GM19328 (cell line): ENCODE measurements around the gene PIRT.

Experiments used
- ATAC-seq: cut with Tn5 transposase; IDR thresholded peaks from one replicate; pipeline ENCODE4 v1.9.1; 2021; ENCODE audit warnings: mild to moderate bottlenecking, moderate library complexity; ENCODE audit not compliant: unreplicated experiment

The PIRT gene

DNA sequence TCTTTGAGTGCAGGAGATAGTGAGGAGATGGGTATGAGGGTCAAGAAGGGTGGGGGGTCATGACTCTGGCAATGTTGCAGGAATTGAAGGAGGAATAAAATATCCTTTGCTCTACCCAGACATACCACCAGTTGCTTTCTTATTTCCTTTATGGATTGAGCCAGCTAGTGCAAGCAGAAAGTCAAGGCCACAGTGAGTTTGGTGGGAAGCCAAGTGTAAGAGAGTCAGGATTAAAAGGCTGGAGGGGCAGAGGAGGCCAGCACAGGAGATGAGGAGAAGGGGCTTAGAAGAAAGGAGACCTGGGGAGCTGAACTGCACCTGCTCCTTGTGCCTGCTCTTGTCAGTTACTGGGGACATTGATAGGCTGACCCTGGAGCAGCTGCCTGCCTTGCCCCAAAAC lies 16.1 kb downstream of the PIRT start:
- ATAC-seq = no peak

- ATAC-seq = no peak
Observed at GRCh38 chr17:10821054-10821453, 16.8 kb downstream of the PIRT start.

- no peak for ATAC-seq
Observed at GRCh38 chr17:10815319-10815718, 22.6 kb downstream of the PIRT start.

DNA sequence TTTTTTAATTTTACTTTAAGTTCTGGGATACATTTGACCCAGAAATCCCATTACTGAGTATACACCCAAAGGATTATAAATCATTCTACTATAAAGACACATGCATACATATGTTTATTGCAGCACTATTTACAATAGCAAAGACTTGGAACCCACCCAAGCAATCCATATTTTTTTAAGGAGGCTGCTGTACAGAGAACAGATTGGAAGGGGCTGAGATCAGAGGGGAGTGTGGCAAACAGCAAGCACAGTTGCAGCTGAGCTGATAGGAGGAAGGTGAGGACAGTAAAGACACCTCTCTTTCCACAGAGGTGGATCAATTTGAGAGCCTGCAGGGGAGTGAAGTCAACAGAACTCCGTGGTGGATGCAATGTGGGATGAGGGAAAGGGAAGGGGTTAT lies 23.8 kb downstream of the PIRT start:
- ATAC-seq = no peak

DNA sequence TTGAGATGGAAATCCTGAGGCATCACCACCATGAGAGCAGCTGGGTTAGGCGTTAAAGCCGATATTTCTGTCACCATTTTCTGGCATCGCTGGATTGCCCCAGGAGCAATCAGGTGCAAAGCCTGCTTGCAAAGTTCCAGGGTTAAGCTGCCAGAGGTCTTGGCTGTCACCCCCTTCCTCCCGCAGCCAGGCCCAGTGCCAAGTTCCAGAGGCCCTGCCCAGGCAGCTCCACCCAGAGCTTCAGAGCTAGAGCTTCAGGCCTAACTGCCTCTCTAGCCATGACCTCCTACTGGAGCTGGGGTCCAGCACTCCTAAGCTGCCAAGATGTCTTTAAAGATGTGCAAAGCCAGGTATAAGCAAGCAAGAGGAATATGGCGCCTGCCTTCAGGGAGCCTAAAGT lies 25.2 kb downstream of the PIRT start:
- ATAC-seq = no peak

- no peak for ATAC-seq
Observed at GRCh38 chr17:10809605-10810004, 28.3 kb downstream of the PIRT start.

DNA sequence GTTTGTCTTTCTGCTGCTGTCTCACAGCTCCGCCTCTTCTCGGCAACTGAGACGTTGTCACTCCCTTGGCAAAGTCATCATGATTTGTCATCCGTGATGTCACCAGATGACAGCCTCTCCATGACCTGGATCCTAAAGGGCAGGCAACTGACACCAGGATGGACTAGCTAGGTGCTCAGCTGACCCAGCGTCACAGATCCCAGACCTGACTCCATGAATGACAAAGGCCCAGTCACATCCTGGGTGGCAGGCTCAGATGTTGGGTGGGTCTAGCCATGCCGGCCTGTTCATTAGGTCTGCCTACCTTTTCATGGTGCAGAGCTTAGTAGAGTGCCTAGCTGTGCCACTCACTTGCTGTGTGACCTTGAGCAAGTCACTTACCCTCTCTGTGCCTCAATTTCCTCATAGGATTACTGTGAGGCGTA lies 30.2 kb downstream of the PIRT start:
- no peak for ATAC-seq

- no peak for ATAC-seq
Observed at GRCh38 chr17:10806545-10807262, 31.2 kb downstream of the PIRT start.

- ATAC-seq = no peak
Observed at GRCh38 chr17:10805911-10806310, 32.0 kb downstream of the PIRT start.

DNA sequence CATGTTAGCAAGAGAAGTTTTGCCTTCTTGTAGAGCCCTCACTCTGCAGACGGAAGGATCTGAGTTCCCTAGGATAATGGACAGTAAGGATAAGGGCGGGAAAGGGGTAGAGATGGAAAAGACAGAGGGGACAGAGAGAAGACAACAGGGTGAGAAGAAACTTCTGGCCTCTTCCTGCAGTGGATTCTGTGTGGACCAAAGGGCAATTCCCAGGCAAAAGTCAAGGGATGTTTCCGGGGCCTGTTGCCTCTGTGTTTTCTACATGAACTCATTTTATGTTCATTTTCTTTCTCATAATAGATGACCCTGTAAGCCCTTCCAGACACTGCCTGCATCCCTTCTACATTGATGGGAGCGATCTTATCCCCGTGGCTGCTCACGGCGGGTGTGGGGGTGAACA lies 33.3 kb downstream of the PIRT start:
- ATAC-seq = no peak

- no peak for ATAC-seq
Observed at GRCh38 chr17:10803830-10804475, 33.9 kb downstream of the PIRT start, which contains the start of gene TMEM238L. Gene TMEM238L (minus strand): TSS chr17:10804099. CDS start chr17:10803963, 136 bp downstream.

- no peak for ATAC-seq
Observed at GRCh38 chr17:10803350-10803749, 34.5 kb downstream of the PIRT start.

DNA sequence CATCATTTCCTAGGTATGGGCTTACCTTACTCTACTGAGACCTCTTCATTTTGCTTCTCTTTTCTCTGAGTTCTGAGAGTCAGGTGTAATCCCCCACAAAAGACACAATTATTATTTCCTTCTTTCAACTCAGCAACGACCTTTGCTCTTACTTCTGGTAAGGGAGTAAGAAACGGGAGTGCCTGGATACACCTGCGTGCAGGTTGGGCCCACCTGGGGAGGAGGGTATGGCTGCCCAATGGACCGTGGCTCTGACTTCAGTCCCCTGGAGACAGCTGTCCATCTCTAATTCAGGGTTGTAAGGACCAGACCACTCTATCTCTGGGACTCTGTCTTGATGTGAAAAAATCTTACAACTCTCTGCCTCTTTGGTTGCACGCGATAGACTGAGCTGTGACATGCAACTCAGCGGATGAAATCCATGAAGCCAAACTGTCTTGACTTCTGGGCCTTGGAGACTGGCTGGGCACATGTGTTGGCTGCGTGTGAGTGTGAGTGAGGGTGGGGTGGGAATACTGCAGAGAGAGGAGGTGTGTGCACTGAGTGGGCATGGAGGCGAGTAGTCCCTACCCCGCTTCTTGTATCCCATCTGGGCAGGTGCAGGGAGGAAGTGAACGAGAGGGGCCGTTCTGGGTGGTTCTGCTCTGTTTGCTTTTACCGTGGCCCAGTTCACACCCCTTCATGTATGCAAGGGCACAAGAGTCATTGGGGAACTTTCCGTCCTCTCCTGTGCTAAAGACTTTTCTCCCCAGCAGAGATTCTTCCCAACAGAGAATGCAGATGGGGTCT lies 35.2 kb downstream of the PIRT start:
- ATAC-seq = no peak

GRCh38 chr17:10799407-10799806 lies 38.5 kb downstream of the PIRT start:
- no peak for ATAC-seq

- ATAC-seq = no peak
Observed at GRCh38 chr17:10798910-10799309, 39.0 kb downstream of the PIRT start.

DNA sequence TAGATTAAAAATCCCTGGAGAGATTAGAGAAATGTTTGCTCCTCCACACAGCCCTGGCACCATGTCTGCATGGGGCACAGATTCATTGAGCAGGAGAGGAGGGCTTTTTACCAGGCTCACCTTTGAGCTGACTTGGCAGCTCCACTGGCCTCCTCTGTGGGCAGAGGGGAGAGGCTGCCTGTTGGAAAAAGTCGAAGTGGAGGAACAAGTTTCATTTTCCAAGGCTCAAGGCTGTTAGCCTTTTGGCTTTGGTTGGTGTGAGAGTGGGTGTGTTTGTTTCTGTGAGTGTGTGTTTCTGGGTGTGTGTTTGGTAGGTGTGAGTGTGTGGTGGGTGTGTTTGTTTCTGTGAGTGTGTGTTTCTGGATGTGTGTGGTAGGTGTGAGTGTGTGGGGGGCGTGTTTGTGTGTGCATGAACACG lies 39.5 kb downstream of the PIRT start:
- ATAC-seq = no peak

DNA sequence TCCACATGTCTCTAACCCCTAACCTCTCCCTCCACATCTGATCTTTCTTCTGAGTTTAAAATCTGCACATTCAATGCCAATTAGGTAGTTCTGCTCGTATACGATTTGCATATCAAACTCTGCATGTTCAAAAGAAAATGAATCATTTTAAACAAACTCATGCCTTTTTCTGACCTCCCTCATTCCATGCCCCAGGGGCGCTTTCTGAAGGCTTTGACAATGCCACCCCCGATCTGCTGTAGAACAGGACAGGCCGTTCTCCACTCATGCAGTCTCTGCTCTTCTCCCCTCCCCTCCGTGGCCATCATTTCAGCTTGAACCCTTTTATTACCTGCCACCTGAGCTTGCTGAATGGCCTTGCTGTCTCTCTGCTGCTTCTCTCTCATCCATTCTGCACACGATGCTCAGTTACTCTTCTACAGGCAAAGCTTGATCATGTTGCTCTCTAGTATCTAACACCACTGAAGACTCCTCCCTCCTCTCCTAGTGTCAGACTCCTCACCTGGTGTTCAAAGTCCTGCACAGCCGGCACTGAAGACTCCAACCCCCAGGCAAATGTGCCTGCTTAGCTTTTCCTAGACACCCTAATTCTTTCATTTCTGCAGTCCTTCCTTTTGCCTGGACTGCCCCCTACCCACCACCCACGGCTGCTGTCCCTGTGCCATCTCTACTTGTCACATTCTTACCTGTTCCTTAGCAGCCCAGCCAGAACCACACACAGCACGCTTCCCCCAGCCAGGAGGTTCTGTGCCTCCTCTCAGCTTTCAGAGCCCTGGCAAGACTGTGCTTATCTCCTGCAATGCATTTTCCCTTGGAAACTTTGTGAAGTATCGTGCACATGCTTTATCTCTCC lies 40.2 kb downstream of the PIRT start:
- ATAC-seq = no peak

GRCh38 chr17:10793816-10794215 lies 44.1 kb downstream of the PIRT start:
- no peak for ATAC-seq

GRCh38 chr17:10793256-10793655 lies 44.6 kb downstream of the PIRT start:
- no peak for ATAC-seq

GRCh38 chr17:10792151-10792550 lies 45.7 kb downstream of the PIRT start:
- ATAC-seq = no peak
